ENCODE measurements around the gene RMI2.

DNA sequence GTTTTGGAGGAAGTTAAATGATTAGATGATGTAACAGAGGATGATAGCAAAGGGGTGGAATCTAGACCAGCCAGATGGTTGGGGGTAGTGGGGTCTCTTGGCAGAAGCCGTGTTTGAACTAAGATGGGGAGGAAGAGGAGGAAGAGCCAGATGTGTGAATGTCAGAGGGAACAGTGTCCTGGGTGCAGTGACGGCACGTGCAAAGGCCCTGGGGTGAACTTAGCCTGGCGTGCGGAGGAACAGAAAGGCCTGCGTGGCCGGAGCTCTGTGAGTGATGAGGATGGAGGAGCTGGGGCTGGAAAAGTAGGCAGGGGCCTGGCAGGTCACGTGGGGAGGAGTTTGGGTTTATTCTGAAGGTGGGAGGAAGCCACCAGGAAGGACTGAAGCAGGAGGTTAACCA lies 26.4 kb upstream of the RMI2 start:
- TF ChIP-seq ZNF10 (tag by site-specific recombination; IDR thresholded peaks at IDR 0.05): no peak
- TF ChIP-seq ZNF24 (tag by site-specific recombination; IDR thresholded peaks at IDR 0.05): no peak
- TF ChIP-seq, protein P1, sequence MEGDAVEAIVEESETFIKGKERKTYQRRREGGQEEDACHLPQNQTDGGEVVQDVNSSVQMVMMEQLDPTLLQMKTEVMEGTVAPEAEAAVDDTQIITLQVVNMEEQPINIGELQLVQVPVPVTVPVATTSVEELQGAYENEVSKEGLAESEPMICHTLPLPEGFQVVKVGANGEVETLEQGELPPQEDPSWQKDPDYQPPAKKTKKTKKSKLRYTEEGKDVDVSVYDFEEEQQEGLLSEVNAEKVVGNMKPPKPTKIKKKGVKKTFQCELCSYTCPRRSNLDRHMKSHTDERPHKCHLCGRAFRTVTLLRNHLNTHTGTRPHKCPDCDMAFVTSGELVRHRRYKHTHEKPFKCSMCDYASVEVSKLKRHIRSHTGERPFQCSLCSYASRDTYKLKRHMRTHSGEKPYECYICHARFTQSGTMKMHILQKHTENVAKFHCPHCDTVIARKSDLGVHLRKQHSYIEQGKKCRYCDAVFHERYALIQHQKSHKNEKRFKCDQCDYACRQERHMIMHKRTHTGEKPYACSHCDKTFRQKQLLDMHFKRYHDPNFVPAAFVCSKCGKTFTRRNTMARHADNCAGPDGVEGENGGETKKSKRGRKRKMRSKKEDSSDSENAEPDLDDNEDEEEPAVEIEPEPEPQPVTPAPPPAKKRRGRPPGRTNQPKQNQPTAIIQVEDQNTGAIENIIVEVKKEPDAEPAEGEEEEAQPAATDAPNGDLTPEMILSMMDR (tag by site-specific recombination; IDR thresholded peaks at IDR 0.05): no peak
